ENCODE measurements around the gene SLC39A1. TPM values are rescaled to one million over a fixed set of nuclear protein-coding genes. Genes with fewer than 3 reads are reported as not detected.

Gene SLC39A1
- total RNA-seq, 1 donor from 2014 or later: 62.6 TPM

DNA sequence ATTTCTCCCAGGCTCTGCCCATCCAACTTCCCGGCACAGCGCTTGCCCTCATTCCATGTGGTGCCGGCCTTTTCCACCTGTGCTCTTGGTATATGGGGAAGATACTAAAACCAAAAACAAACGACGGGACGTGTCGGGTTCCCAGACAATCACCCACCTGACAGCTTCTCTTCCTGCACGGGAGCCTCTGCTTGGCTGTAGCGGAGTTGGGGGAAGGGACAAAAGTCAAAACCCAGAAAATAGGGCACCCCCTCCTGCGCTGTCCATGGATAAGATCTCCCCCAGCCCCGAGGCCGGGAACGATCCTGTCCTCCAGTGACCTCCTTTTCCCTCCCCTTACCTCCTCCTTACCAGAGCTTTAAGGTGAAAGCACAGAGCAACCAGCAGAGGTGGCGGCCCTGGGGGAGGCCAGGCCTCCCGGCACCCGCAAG lies 13.5 kb upstream of the SLC39A1 start:
- no peak for DNase-seq (ENCODE audit: low spot score)

DNA sequence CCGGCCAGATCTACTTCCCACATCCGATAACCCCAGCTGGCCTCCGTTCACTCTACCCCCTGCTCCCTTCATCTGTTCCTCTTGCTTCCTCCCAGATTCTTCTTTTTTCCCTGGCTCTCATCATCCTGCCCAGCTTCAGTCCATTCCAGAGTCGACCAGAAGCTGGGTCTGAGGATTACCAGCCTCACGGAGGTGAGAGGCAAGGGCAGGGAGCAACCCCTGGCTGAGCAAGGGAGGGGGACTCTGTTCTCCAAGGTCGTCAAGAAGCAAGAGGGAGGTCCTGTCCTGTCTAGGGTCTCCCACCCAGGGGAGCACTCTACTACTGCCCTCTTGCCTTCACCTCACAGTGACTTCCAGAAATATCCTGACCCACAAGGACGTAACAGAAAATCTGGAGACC lies 10.2 kb upstream of the SLC39A1 start:
- no peak for DNase-seq (ENCODE audit: low spot score)

DNA sequence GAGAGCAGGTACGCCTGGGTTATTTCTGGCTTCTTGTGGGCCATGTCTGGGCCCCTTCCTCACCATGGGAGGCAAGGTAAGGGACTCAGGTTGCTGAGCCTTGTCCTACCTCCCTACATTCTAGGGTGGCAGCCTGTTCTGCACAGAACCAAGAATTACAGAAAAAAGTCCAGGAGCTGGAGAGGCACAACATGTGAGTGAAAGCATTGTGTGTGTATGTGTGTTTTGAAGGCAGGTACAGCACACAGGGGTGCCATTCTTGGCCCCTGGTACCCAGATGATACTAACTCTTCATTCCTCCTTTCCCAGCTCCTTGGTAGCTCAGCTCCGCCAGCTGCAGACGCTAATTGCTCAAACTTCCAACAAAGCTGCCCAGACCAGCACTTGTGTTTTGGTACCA lies 9.7 kb upstream of the SLC39A1 start:
- DNase-seq (ENCODE audit: low spot score): no peak

DNA sequence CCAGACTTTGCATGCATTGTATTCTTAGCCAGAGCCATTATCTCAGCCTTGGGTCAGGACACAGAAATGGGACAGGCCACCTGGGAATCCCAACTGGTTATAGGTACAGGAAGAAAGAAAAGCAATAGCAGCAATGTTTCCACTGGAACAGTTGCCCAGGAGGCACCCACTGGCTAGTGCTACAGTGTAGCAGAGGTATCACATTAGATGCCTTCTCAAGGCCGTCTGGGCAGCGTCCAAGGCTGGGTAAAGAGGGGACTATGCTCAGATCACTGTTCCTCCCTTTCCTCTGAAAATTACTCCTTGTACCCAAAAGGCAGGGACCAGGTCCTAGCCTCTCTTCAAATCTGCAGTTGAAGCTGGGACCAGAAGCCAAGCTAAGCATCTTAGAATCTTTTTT lies 7.0 kb upstream of the SLC39A1 start:
- no peak for DNase-seq (ENCODE audit: low spot score)

DNA sequence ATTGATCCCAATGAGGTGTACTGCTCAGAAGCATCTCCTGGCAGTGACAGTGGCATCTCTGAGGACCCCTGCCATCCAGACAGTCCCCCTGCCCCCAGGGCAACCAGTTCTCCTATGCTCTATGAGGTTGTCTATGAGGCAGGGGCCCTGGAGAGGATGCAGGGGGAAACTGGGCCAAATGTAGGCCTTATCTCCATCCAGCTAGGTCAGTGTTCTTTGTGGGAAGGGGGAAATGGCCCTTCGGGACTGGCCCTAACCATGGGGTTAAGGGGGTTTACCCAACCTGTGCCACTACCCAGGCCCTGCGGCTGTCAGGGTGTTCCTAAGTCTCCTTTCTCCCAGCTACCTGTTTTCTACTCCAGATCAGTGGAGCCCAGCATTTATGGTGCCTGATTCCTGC lies 5.6 kb upstream of the SLC39A1 start:
- no peak for DNase-seq (ENCODE audit: low spot score)

DNA sequence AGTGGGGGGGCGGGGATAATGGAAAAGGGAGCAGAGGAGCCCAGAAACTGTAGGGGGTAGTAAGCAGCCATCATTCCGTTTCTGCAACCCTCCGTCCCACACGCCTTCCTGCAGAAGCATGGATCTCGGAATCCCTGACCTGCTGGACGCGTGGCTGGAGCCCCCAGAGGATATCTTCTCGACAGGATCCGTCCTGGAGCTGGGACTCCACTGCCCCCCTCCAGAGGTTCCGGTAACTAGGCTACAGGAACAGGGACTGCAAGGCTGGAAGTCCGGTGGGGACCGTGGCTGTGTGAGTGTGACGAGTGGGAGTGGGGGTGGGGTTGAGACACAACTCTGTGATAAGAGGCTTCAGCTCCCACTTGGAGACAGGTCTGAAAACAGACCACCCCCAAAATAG lies 5.1 kb upstream of the SLC39A1 start:
- no peak for DNase-seq (ENCODE audit: low spot score)

DNA sequence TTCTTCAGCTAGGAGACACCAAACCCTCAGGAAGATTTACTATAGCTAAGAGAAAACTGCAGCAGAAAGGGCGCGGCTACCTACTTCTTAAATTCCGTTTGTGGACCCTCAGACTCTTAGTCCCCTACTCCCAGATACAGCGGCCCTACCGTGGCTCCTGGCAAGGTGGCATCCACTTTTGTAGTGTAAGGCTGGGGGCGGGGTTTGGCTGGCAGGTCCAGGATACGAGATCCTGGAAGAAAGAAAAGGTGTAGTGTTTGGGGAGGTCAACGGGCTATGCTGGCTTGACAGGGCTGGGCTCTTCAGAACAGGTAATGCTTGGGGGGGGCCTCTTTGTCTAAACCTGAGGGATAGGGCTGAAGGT lies 4.6 kb upstream of the SLC39A1 start:
- DNase-seq (ENCODE audit: low spot score): no peak

DNA sequence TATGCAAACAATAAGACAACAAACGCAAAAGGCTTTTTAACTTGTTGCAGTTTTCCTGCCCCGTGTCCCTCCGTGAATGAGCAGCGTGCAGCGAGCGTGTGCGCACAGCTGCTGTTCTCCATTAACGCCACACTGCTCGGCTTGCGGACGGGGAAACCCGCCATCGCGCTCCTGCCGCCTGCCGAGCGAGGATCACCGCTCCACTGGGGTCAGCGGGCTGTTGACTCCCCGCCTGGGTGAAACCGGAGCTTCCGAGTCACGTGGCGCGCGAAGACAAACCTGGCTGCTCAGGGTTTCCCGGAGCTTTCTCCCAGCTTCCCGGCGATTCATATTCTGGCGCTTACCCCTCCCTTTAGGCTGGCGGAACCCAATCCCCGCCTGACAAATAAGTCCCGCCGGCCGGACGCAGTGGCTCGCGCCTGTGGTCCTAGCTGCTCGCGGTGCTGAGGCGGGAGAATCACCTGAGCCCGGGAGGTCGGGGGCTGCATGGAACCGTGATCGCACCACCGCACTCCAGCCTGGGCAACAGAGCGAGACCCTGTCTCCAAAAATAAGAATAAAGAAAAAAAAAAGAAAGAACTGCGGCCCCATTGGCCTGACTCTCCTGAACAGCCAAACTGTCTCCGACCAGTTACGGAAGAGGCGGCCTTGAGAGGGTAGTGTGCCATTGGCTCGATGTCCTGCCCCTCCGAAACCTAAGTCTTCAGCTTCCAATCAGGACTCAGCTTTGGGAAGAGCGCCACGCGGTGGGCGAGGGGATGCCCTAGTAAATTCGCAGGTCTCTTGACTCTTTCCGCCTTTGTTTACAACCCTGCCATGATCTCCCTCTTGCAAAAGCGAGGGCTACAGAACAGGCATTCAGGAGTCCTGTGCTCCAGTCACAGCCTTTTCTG lies 4.0 kb upstream of the SLC39A1 start, which contains the start of gene CREB3L4:
TSS of gene CREB3L4 (plus strand) at position 796 of the 893 bp plus-strand sequence. CDS start 624 bp downstream, outside the sequence.
- peak; percentile 91 for DNase-seq (ENCODE audit: low spot score)

DNA sequence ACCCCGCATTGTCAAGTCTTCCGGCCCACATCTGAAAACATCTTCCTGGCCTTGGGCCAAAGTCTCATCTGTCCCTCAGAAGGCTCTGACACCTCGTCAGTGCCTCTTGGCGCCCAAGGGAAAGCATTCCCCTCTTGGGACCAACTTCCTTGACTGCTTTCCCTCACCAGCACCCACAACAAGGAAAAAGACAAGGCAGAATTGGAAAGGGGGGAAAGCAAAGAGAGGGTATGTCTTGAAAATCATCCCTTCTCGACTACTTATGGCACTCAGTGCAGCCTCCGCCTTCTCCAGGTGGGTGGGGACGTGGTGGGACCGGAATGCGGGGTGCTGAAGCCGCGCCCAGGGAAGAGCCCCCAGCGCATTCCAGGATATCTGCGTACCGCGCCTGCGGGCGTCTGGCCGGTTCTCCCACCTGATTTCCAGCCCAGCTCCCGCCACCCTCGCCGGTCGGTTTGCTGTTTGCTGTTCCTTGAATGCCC lies 554 bp upstream of the SLC39A1 start:
- no peak for DNase-seq (ENCODE audit: low spot score)

DNA sequence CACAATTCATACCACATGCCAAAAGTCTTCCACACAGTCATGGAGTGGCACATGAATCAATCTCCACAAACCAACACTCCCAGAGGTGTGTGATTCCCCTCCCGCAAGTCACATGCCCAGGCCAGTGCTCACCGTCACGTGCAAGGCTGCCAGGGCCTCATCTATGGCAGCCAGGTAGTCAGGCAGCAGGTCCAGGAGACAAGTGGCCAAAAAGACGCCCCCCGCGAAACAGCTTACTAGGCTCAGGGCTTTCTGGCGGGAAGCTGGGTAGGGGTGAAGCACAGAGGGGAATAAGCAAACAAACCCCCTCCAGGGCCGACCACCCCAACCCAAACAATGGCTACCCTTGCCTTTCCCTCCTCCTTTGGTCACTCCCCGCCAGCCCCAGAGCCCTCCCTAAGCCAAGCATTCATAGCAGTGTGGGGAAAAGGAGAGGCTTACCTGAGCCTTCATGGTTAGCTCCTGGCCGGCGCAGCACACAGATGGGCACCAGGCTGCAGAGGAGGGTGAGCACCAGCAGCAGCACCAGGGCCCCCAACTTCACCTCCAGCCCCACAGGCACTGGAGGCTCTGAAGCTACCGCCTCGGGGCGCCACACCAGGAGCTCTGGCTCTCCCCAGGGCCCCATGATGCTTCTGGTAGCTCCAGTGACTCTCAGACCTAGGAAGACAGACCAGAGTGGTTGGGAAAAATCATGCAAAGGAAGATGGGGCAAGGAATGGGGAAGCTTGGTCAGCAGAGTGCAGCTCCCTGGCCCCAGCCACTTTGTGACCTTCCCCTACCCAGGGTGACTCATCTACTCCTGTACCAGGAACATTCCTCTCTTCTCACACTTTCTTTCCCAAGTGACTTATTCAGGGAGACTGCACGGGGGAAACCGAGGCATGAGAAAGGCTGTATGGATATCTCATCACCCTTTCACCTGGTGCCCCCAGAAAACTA lies 978 bp downstream of the SLC39A1 start:
- no peak for DNase-seq (ENCODE audit: low spot score)

DNA sequence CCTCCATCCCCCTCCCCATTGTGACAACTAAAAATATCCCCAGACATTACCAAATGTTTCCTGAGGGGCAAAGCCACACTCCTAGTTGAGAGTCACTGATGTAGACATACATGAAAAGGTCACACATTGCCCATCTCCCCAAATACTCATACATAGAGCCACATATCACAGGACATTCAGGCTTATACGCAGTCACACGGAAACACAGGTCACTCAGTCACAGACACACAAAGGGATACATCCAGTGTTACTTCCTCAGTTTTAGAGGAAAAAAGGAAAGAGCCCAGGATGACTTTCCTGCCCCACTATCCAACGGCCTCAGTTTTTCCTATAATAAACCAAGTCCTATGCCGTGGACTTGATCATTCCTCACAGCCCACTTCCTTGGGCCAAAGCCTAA lies 1.9 kb downstream of the SLC39A1 start:
- no peak for DNase-seq (ENCODE audit: low spot score)

DNA sequence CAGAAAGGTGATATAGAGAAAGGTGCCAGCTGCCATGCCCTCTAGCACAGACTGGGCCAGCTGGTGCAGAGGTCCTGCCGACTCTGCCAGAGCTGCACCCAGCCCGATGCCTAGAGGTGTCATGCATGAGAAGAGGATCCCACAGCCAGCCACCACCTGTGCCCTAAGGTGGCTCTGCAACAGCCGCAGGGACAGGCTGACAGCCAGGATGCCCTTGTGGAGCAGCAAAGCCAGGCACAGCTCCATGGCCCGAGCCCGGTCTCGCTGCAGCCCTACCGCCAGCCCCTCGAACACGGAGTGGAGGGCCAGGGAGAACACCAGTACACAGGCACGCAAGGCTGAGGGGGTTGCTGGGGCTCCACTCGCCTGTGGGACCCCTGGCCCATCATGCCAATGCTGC lies 3.1 kb downstream of the SLC39A1 start:
- DNase-seq (ENCODE audit: low spot score): no peak

DNA sequence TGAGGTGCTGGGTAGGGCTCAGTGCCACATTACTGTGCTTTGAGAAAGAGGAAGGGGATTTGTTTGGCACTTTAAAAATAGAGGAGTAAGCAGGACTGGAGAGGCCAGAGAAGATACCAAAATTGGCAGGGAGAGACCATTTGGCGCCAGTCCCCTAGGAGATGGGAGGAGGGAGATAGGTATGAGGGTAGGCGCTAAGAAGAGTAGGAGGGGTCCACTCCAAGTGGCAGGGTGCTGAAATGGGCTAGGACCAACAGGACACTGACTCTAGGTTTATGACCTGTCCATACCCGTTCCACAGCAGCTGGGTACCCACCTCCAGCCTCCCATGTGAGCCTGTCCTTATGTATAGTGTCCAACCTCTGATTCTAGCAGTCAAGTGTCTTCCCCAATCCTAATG lies 3.9 kb downstream of the SLC39A1 start:
- DNase-seq (ENCODE audit: low spot score): no peak

DNA sequence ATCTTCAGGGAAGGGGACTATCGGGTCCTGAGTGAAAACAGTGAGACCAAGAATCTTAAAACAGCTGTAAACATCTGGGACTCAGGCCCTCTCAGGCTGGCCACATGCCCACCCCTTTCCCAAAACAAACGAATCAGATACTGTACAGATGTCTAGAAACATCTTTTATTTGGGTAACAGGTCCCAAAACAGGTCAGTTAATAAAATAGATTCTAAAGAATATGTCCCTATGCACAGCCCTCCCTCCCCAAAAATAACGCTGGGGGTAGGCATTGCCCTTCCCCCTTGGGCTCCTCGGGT lies 4.4 kb downstream of the SLC39A1 start:
- DNase-seq (ENCODE audit: low spot score): no peak

DNA sequence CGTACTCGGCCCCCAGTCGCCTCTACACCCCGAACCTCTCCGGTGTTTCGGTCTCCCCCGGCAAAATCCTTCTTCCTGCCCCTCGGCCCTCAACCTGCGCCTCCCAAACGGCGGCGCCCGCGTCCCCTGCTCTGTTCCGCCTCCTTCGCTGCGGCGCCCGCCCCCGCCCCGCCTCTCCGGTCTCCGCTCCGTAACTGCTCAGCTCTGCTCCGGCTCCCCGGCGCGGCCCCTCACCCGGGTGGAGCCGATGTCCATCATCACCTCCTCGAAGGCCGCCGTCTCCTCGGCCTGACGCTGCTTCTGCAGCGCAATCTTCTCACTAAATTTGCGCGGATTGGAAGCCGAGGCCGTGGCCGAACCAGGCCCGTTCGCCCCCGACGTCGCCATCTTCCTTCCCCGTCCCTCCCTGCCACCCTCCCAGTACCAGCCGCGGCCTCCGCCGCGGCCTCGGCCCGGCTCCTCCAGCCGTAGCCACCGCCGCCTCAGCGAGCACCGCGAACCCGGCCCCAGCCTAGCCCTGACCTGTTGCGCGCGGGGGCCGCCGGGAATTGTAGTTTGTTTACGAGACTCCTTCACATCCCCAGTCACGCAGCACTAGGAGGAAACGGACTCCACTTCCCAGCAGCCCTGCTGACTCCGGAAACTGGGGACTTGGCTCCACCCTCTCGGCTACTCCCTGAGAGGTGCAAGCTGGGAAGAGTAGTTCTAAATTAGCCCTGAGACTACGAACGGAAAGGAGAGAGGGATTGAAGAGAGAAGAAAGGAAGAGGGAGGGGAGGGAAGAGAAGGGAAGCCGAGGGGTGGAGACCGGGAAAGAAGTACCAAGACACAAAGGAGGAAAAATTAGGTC lies 5.0 kb downstream of the SLC39A1 start, which contains the start of gene CRTC2:
TSS of gene CRTC2 (minus strand) at position 502 of the 850 bp plus-strand sequence. CDS start at position 387, 115 bp downstream.
- peak; percentile 98 for DNase-seq (ENCODE audit: low spot score)

DNA sequence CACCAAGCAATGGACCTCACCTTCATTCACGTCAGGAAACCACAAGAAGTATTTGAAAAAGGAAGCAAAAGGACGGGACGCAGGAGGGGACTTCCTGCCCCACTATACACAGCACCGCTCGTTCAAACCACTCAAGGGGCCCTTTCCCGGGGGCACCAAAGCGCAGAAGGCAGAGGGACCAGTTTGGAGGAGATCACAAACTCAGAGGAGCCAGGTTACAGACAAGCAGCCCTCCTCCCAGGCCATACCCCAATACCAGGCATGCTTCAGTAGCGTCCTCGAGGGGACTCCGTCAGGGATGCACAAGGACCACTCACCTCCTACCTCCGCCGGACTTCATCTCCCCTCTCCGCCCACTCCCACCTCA lies 5.6 kb downstream of the SLC39A1 start:
- DNase-seq (ENCODE audit: low spot score): peak; percentile 46

DNA sequence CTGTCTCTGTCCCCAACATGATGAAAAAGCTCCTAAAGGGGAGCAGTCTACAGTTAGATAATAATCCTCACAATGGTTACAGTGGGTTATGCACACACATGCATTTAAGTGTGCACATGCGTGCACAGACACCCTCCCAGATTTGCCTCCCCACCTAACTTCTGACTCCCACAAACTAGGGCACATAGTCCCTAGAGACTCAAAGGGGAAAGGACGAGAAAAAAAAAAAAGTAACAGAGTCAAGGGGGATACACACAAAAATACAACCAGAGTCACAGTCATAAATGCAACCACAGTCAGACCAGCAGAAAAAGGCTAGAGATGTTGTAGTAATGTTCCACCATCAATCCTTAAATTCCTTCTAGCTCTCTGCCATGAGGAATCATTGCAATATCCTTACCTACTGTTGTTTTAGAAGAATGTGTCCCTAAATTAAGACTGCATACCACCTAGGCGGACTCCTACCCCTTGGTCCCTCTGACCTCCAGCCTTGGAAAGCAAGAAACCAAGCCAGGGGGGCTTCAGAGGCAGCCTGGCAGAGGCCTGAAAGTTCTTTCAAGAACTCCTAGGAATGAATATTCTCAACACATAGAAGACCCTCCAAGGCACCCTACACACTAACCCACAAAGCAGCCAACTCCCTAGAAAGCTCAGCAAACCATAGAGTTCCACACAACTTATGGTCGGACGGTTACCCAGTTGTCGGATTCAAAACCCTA lies 6.2 kb downstream of the SLC39A1 start:
- DNase-seq (ENCODE audit: low spot score): no peak

DNA sequence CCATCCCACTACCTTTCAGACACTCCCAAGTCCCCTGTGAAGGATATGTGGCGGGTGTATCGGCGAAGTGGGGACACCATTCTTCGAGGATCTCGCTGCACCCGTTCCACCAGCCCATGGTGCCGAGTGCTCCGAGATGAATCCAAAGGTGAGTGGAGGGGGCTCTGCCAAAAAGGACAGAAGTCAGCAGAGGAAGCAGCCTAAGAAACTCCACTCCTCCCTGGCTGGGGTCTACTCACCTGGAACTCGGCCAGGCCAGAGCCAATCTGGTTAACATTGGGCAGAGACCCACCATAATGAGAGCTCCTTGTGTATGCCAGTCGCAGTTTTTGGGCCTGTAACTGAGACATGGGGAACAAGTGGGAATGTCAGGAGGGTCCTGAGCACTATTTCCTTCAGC lies 8.5 kb downstream of the SLC39A1 start:
- no peak for DNase-seq (ENCODE audit: low spot score)

DNA sequence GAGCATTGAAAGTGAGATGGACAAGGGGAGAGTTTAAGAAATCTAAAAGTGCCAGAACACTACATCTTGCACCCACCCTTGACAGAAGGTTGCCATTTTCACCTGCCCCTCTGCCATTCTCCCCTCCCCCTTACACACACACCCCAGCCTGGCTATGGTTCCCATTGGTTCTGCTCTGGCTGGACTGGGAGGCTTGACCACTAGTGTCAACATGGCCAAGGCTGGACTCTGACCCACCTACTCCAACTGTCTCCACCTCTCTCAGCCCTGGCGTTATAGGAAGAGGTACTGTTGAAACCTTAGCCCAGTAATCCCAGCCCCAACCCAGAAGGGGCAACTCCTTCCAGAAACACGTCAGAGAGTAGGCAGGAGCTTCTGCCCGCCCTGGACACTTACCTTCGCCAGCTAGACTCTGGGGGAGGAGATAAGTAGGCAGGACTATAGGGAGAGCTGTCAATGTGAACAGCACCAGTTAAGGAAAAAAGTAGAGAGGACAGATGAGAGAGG lies 9.4 kb downstream of the SLC39A1 start:
- no peak for DNase-seq (ENCODE audit: low spot score)

DNA sequence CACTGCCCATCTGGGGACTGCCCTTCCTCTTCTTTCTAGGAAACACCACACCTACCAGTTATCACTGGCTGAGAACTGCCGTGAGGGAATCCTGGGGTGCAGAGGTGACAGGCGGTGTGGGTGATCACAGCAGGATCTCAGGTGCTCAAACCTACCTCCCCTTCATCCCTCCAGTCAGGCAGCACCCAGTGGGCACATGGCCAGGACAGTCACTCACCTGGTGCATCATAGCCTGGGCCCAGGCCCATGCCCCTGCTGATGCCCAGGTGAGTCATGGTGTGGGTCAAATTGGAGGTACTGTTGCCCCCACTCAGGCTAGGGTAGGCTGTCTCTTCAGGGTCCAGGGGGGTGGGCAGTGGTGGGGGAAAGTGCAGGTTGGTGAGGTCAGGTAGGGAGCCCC lies 11.5 kb downstream of the SLC39A1 start:
- DNase-seq (ENCODE audit: low spot score): no peak

DNA sequence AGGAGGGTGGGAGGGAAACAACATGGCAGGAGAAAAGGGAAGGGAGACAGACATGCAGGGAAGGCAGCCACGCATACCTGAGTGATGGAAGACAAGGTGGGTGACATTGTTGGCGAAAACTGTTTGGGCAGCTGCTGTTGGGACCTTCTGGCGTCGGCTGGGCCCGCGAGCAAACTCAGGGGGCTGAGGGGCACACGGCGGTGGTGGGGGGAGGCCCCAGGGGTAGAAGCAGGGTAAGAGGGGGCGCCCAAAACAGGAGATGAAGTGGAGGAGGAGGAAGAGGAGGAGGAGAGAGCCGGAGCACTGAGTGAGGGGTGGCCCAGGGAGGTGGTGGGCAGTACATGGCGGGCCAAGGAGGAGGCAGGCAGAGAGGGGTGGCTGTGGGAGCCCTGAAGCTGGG lies 12.2 kb downstream of the SLC39A1 start:
- no peak for DNase-seq (ENCODE audit: low spot score)

All from ureter (tissue), 1 donor.